HCT116 (cell line): ENCODE results near the gene BTG3. TPM values are rescaled to one million over a fixed set of nuclear protein-coding genes. Genes with fewer than 3 reads are reported as not detected.

Experiments used
- ATAC-seq: fragments of 200-7000 bp; cut with Tn5 transposase; 2 replicates; pipeline ENCODE4 v1.9.1; 2020; ENCODE audit warnings: mild to moderate bottlenecking, moderate library complexity
- BruUV-seq: library from RNA; stranded (reverse); fragments of 400-500 nt; replicated peaks from 2 replicates; lab custom pipeline; 2021; lab: Mats Ljungman, UMichigan
- CTCF ChIA-PET: fragments of 300-600 bp; sonication (Branson Sonifier 250); formaldehyde crosslinking; loops from one replicate; lab custom pipeline; 2021; ENCODE audit warnings: antibody characterized with exemption; lab: Charles Lee
- POLR2A ChIA-PET: fragments of 300-600, 350-600 bp; sonication (Branson Sonifier 250); formaldehyde crosslinking; loops from one replicate; lab custom pipeline; 2021; ENCODE audit warnings: antibody characterized with exemption; lab: Charles Lee
- RAD21 ChIA-PET, 2 experiments: fragments of 300-600 bp; sonication (Branson Sonifier 250); formaldehyde crosslinking; loops; one replicate each; lab custom pipeline; 2023; ENCODE audit warnings: low total read pairs in 2 of 2; ENCODE audit not compliant: uncharacterized antibody in 2 of 2, unreplicated experiment in 2 of 2, low non-redundant PET in 1 of 2; lab: Charles Lee
- DNase-seq: peaks from one replicate; pipeline ENCODE4 v3.0.0-alpha.2; 2010; ENCODE audit warnings: low read depth, low spot score
- H2AFZ ChIP-seq: fragments of 200-600 bp; shearing (Covaris generic), sonication (generic); 2 replicates; pipeline ENCODE4 v1.6.1; 2017; ENCODE audit warnings: low read depth, mixed run types, mixed read lengths, antibody characterized with exemption, low read length; ENCODE audit not compliant: poor library complexity, severe bottlenecking
- H3K27ac ChIP-seq: 2 replicates; pipeline ENCODE4 v1.5.1; 2012; ENCODE audit warnings: low read depth, low read length
- H3K27me3 ChIP-seq: fragments of 200-600 bp; sonication (generic); 2 replicates; pipeline ENCODE4 v1.6.1; 2016; ENCODE audit warnings: mixed run types, low read length, mixed read lengths; ENCODE audit not compliant: insufficient read depth
- H3K36me3 ChIP-seq, 2 experiments: fragments of 200-500 bp in 1 of 2; fragments of 200-600 bp in 1 of 2; sonication (Bioruptor generic) in 1 of 2; sonication (generic) in 1 of 2; 2 replicates each; pipeline versions ENCODE4 v1.5.1 to v1.6.1; 2014 to 2016; ENCODE audit warnings: low read length in 2 of 2, inconsistent platforms in 1 of 2, mixed read lengths in 1 of 2, mixed run types in 1 of 2; ENCODE audit not compliant: insufficient read depth in 2 of 2, control insufficient read depth in 1 of 2
- H3K4me1 ChIP-seq, 2 experiments: fragments of 200-600 bp in 1 of 2; sonication (generic) in 1 of 2; 2 replicates each; pipeline versions ENCODE4 v1.5.1 to v1.6.1; 2012 to 2017; ENCODE audit warnings: low read length in 2 of 2, inconsistent platforms in 1 of 2, mild to moderate bottlenecking in 1 of 2, mixed read lengths in 1 of 2, mixed run types in 1 of 2, moderate library complexity in 1 of 2; ENCODE audit not compliant: insufficient read depth in 2 of 2, control insufficient read depth in 1 of 2
- H3K4me2 ChIP-seq: fragments of 200-600 bp; sonication (generic); 2 replicates; pipeline ENCODE4 v1.6.1; 2017; ENCODE audit warnings: mixed run types, low read length, mixed read lengths
- H3K4me3 ChIP-seq, 2 experiments: fragments of 200-600 bp in 1 of 2; sonication (generic) in 1 of 2; replicated peaks in 1 of 2; 2 replicates each; pipeline ENCODE4 v1.5.1; 2011 to 2016; ENCODE audit warnings: low read length in 2 of 2, control low read depth in 1 of 2, low read depth in 1 of 2, mild to moderate bottlenecking in 1 of 2, mixed read lengths in 1 of 2, mixed run types in 1 of 2
- H3K79me2 ChIP-seq: fragments of 200-600 bp; sonication (generic); 2 replicates; pipeline ENCODE4 v1.6.1; 2017; ENCODE audit warnings: mild to moderate bottlenecking, mixed run types, low read length, moderate library complexity, mixed read lengths; ENCODE audit not compliant: insufficient read depth
- H3K9ac ChIP-seq: fragments of 200-600 bp; sonication (generic); 2 replicates; pipeline ENCODE4 v1.6.1; 2016; ENCODE audit warnings: low read length, mixed read lengths
- H3K9me2 ChIP-seq: fragments of 200-600 bp; sonication (generic), shearing (Covaris generic); 2 replicates; pipeline ENCODE4 v1.6.1; 2017; ENCODE audit warnings: mixed run types, mild to moderate bottlenecking, moderate library complexity; ENCODE audit not compliant: insufficient read depth
- H3K9me3 ChIP-seq, 2 experiments: fragments of 200-500 bp in 1 of 2; fragments of 200-600 bp in 1 of 2; sonication (Bioruptor generic) in 1 of 2; sonication (generic) in 1 of 2; 2 replicates each; pipeline ENCODE4 v1.6.1; 2014 to 2017; ENCODE audit warnings: low read length in 2 of 2, mixed read lengths in 2 of 2, inconsistent platforms in 1 of 2, low read depth in 1 of 2, mild to moderate bottlenecking in 1 of 2, mixed run types in 1 of 2, moderate library complexity in 1 of 2; ENCODE audit not compliant: control insufficient read depth in 1 of 2, insufficient read depth in 1 of 2
- H4K20me1 ChIP-seq: fragments of 200-600 bp; sonication (generic), shearing (Covaris generic); 2 replicates; pipeline ENCODE4 v1.6.1; 2017; ENCODE audit warnings: mixed run types, mild to moderate bottlenecking, moderate library complexity; ENCODE audit not compliant: insufficient read depth
- CEBPB ChIP-seq: IDR thresholded peaks from 2 replicates; pipeline ENCODE4 v1.6.1; 2012; ENCODE audit warnings: low read depth
- EGR1 ChIP-seq: IDR thresholded peaks from 2 replicates; pipeline ENCODE4 v1.6.1; 2012; ENCODE audit warnings: low read depth
- ELF1 ChIP-seq: IDR thresholded peaks from 2 replicates; pipeline ENCODE4 v1.6.1; 2012; ENCODE audit warnings: low read depth, borderline replicate concordance
- EZH2 ChIP-seq: fragments of 200-600 bp; sonication (generic); IDR thresholded peaks from 2 replicates; pipeline ENCODE4 v1.6.1; 2017; ENCODE audit warnings: antibody characterized with exemption, mixed run types
- EZH2phosphoT487 ChIP-seq: fragments of 200-600 bp; IDR thresholded peaks from 2 replicates; pipeline ENCODE4 v1.6.1; 2018; ENCODE audit warnings: antibody characterized with exemption, borderline replicate concordance
- FOSL1 ChIP-seq: IDR thresholded peaks from 2 replicates; pipeline ENCODE4 v1.6.1; 2012; ENCODE audit warnings: low read depth
- JUND ChIP-seq: IDR thresholded peaks from 2 replicates; pipeline ENCODE4 v1.6.1; 2012
- POLR2A ChIP-seq: IDR thresholded peaks from 2 replicates; pipeline ENCODE4 v1.7.0; 2011; ENCODE audit warnings: borderline replicate concordance; ENCODE audit not compliant: insufficient read depth, insufficient read length; ENCODE audit errors: extremely low read depth
- SIN3A ChIP-seq: IDR thresholded peaks from 2 replicates; pipeline ENCODE4 v1.6.1; 2012; ENCODE audit warnings: low read depth
- YY1 ChIP-seq: IDR thresholded peaks from 2 replicates; pipeline ENCODE4 v1.6.1; 2011; ENCODE audit warnings: low read length, low read depth, moderate library complexity, mild to moderate bottlenecking; ENCODE audit not compliant: insufficient replicate concordance; ENCODE audit errors: extremely low read depth
- ZFX ChIP-seq: fragments of 450-650 bp; IDR thresholded peaks from 2 replicates; pipeline ENCODE4 v1.6.1; 2017
- ZNF274 ChIP-seq: fragments of 200-500 bp; sonication (Bioruptor generic); IDR thresholded peaks from 2 replicates; pipeline ENCODE4 v1.6.1; 2014; ENCODE audit warnings: mild to moderate bottlenecking, low read depth, low read length, inconsistent platforms
- intact Hi-C: fragments of 100-400 bp; cut with micrococcal nuclease; formaldehyde crosslinking; loops from 2 replicates; pipeline ENCODE4 v1.10.0; 2022
- total RNA-seq: library from RNA; stranded (reverse); gene quantifications from one replicate; pipeline ENCODE4 v1.2.1, GENCODE V29; 2021; ENCODE audit not compliant: unreplicated experiment
- TF ChIP-seq, protein P1 (sequence below): IDR thresholded peaks from 2 replicates; pipeline ENCODE4 v1.6.1; 2012
- TF ChIP-seq, protein P2 (sequence below): IDR thresholded peaks from 2 replicates; pipeline ENCODE4 v1.6.1; 2012
- TF ChIP-seq, protein P3 (sequence below): IDR thresholded peaks from 2 replicates; pipeline ENCODE4 v1.6.1; 2011; ENCODE audit warnings: mild to moderate bottlenecking, low read length, moderate library complexity; ENCODE audit not compliant: insufficient replicate concordance; ENCODE audit errors: extremely low read depth

BTG3 gene
- total RNA-seq, 1 experiment from 2014 or later, result 67.1 TPM

DNA sequence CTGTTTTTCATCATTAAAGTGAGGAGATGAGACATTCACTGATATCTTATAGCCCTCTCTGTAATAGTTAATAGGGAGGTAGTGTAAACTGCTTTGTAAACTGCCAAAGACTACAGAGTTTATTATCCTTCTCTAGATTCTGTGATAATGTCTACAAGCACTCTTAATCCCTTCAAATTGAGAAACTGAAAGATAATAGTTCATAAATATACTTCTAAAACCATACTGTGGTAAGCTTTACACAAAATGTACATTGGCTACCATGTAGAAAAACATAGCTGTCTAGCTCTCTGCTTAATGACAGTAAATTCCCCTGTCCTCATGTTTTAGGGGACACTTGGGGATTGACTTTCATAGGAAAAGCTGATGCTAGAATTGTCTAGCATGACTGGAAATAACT lies 60.3 kb downstream of the BTG3 start:
- ATAC-seq (no peak), DNase-seq (no peak)
- H3K4me1 ChIP-seq, result peaks cover 4 to 12% of the 10 kb centered on the region in 2 experiments; a peak in 2 of 4 replicates
- no peaks in the 10 kb centered on the region for H3K9me2 ChIP-seq
- H3K79me2 ChIP-seq, result no peaks in the 10 kb centered on the region
- no peak overlapping the region for H2AFZ ChIP-seq
- H3K27ac ChIP-seq, result no peak overlapping the region
- H3K9me3 ChIP-seq, result no peaks in the 10 kb centered on the region
- H3K9ac ChIP-seq, result no peak overlapping the region
- H3K27me3 ChIP-seq, result no peaks in the 10 kb centered on the region
- H4K20me1 ChIP-seq, result no peaks in the 10 kb centered on the region
- H3K36me3 ChIP-seq, result peaks cover 0 to 5% of the 10 kb centered on the region in 2 experiments; a peak in 1 of 4 replicates
- no peak overlapping the region for H3K4me3 ChIP-seq
- BruUV-seq, result no TSS peak
- no peak for TF ChIP-seq FOSL1
- no peak for TF ChIP-seq YY1
- TF ChIP-seq ZFX, result no peak
- TF ChIP-seq ZNF274, result no peak
- no peak for TF ChIP-seq ELF1
- TF ChIP-seq EZH2, result no peak
- TF ChIP-seq, protein P1, sequence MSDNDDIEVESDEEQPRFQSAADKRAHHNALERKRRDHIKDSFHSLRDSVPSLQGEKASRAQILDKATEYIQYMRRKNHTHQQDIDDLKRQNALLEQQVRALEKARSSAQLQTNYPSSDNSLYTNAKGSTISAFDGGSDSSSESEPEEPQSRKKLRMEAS, result no peak
- no peak for TF ChIP-seq POLR2A
- no peak for TF ChIP-seq JUND
- TF ChIP-seq CEBPB, result no peak
- TF ChIP-seq EZH2phosphoT487, result no peak
- TF ChIP-seq SIN3A, result no peak
- no peak for TF ChIP-seq EGR1
- TF ChIP-seq, protein P2, sequence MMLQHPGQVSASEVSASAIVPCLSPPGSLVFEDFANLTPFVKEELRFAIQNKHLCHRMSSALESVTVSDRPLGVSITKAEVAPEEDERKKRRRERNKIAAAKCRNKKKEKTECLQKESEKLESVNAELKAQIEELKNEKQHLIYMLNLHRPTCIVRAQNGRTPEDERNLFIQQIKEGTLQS, result no peak
- TF ChIP-seq, protein P3, sequence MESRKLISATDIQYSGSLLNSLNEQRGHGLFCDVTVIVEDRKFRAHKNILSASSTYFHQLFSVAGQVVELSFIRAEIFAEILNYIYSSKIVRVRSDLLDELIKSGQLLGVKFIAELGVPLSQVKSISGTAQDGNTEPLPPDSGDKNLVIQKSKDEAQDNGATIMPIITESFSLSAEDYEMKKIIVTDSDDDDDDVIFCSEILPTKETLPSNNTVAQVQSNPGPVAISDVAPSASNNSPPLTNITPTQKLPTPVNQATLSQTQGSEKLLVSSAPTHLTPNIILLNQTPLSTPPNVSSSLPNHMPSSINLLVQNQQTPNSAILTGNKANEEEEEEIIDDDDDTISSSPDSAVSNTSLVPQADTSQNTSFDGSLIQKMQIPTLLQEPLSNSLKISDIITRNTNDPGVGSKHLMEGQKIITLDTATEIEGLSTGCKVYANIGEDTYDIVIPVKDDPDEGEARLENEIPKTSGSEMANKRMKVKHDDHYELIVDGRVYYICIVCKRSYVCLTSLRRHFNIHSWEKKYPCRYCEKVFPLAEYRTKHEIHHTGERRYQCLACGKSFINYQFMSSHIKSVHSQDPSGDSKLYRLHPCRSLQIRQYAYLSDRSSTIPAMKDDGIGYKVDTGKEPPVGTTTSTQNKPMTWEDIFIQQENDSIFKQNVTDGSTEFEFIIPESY, result no peak
- H3K4me2 ChIP-seq, result no peak overlapping the region
- intact Hi-C loops, result no loop called here
- ChIA-PET POLR2A (no interaction called here), RAD21 (interaction anchor here (1.0 to 1.2 kb wide), 2 partner anchors 165 to 166 kb away, joined by 3 read pairs; no protein-coding TSS in a partner anchor), CTCF (interaction anchor here (1.1 to 1.6 kb wide), 2 partner anchors 33 to 165 kb away, joined by 6 to 9 read pairs; no protein-coding TSS in a partner anchor)
